HCT116 (cell line): ENCODE data around the gene RUNX1. TPM values are rescaled to one million over a fixed set of nuclear protein-coding genes. Genes with fewer than 3 reads are reported as not detected.

Experiments
- ATAC-seq: fragments of 200-7000 bp; cut with Tn5 transposase; 2 replicates; pipeline ENCODE4 v1.9.1; 2020; ENCODE audit warnings: mild to moderate bottlenecking, moderate library complexity
- BruUV-seq: library from RNA; stranded (reverse); fragments of 400-500 nt; replicated peaks from 2 replicates; lab custom pipeline; 2021; lab: Mats Ljungman, UMichigan
- CTCF ChIA-PET: fragments of 300-600 bp; sonication (Branson Sonifier 250); formaldehyde crosslinking; loops from one replicate; lab custom pipeline; 2021; ENCODE audit warnings: antibody characterized with exemption; lab: Charles Lee
- POLR2A ChIA-PET: fragments of 300-600, 350-600 bp; sonication (Branson Sonifier 250); formaldehyde crosslinking; loops from one replicate; lab custom pipeline; 2021; ENCODE audit warnings: antibody characterized with exemption; lab: Charles Lee
- RAD21 ChIA-PET, 2 experiments: fragments of 300-600 bp; sonication (Branson Sonifier 250); formaldehyde crosslinking; loops; one replicate each; lab custom pipeline; 2023; ENCODE audit warnings: low total read pairs in 2 of 2; ENCODE audit not compliant: uncharacterized antibody in 2 of 2, unreplicated experiment in 2 of 2, low non-redundant PET in 1 of 2; lab: Charles Lee
- DNase-seq: peaks from one replicate; pipeline ENCODE4 v3.0.0-alpha.2; 2010; ENCODE audit warnings: low read depth, low spot score
- H2AFZ ChIP-seq: fragments of 200-600 bp; shearing (Covaris generic), sonication (generic); 2 replicates; pipeline ENCODE4 v1.6.1; 2017; ENCODE audit warnings: low read depth, mixed run types, mixed read lengths, antibody characterized with exemption, low read length; ENCODE audit not compliant: poor library complexity, severe bottlenecking
- H3K27ac ChIP-seq: 2 replicates; pipeline ENCODE4 v1.5.1; 2012; ENCODE audit warnings: low read depth, low read length
- H3K27me3 ChIP-seq: fragments of 200-600 bp; sonication (generic); 2 replicates; pipeline ENCODE4 v1.6.1; 2016; ENCODE audit warnings: mixed run types, low read length, mixed read lengths; ENCODE audit not compliant: insufficient read depth
- H3K36me3 ChIP-seq, 2 experiments: fragments of 200-500 bp in 1 of 2; fragments of 200-600 bp in 1 of 2; sonication (Bioruptor generic) in 1 of 2; sonication (generic) in 1 of 2; 2 replicates each; pipeline versions ENCODE4 v1.5.1 to v1.6.1; 2014 to 2016; ENCODE audit warnings: low read length in 2 of 2, inconsistent platforms in 1 of 2, mixed read lengths in 1 of 2, mixed run types in 1 of 2; ENCODE audit not compliant: insufficient read depth in 2 of 2, control insufficient read depth in 1 of 2
- H3K4me1 ChIP-seq, 2 experiments: fragments of 200-600 bp in 1 of 2; sonication (generic) in 1 of 2; 2 replicates each; pipeline versions ENCODE4 v1.5.1 to v1.6.1; 2012 to 2017; ENCODE audit warnings: low read length in 2 of 2, inconsistent platforms in 1 of 2, mild to moderate bottlenecking in 1 of 2, mixed read lengths in 1 of 2, mixed run types in 1 of 2, moderate library complexity in 1 of 2; ENCODE audit not compliant: insufficient read depth in 2 of 2, control insufficient read depth in 1 of 2
- H3K4me2 ChIP-seq: fragments of 200-600 bp; sonication (generic); 2 replicates; pipeline ENCODE4 v1.6.1; 2017; ENCODE audit warnings: mixed run types, low read length, mixed read lengths
- H3K4me3 ChIP-seq, 2 experiments: fragments of 200-600 bp in 1 of 2; sonication (generic) in 1 of 2; replicated peaks in 1 of 2; 2 replicates each; pipeline ENCODE4 v1.5.1; 2011 to 2016; ENCODE audit warnings: low read length in 2 of 2, control low read depth in 1 of 2, low read depth in 1 of 2, mild to moderate bottlenecking in 1 of 2, mixed read lengths in 1 of 2, mixed run types in 1 of 2
- H3K79me2 ChIP-seq: fragments of 200-600 bp; sonication (generic); 2 replicates; pipeline ENCODE4 v1.6.1; 2017; ENCODE audit warnings: mild to moderate bottlenecking, mixed run types, low read length, moderate library complexity, mixed read lengths; ENCODE audit not compliant: insufficient read depth
- H3K9ac ChIP-seq: fragments of 200-600 bp; sonication (generic); 2 replicates; pipeline ENCODE4 v1.6.1; 2016; ENCODE audit warnings: low read length, mixed read lengths
- H3K9me2 ChIP-seq: fragments of 200-600 bp; sonication (generic), shearing (Covaris generic); 2 replicates; pipeline ENCODE4 v1.6.1; 2017; ENCODE audit warnings: mixed run types, mild to moderate bottlenecking, moderate library complexity; ENCODE audit not compliant: insufficient read depth
- H3K9me3 ChIP-seq, 2 experiments: fragments of 200-500 bp in 1 of 2; fragments of 200-600 bp in 1 of 2; sonication (Bioruptor generic) in 1 of 2; sonication (generic) in 1 of 2; 2 replicates each; pipeline ENCODE4 v1.6.1; 2014 to 2017; ENCODE audit warnings: low read length in 2 of 2, mixed read lengths in 2 of 2, inconsistent platforms in 1 of 2, low read depth in 1 of 2, mild to moderate bottlenecking in 1 of 2, mixed run types in 1 of 2, moderate library complexity in 1 of 2; ENCODE audit not compliant: control insufficient read depth in 1 of 2, insufficient read depth in 1 of 2
- H4K20me1 ChIP-seq: fragments of 200-600 bp; sonication (generic), shearing (Covaris generic); 2 replicates; pipeline ENCODE4 v1.6.1; 2017; ENCODE audit warnings: mixed run types, mild to moderate bottlenecking, moderate library complexity; ENCODE audit not compliant: insufficient read depth
- ATF3 ChIP-seq: IDR thresholded peaks from 2 replicates; pipeline ENCODE4 v1.6.1; 2012
- CBX3 ChIP-seq: IDR thresholded peaks from 2 replicates; pipeline ENCODE4 v1.6.1; 2012; ENCODE audit warnings: low read depth
- CEBPB ChIP-seq: IDR thresholded peaks from 2 replicates; pipeline ENCODE4 v1.6.1; 2012; ENCODE audit warnings: low read depth
- CTCF ChIP-seq, 3 experiments: fragments of 200-600 bp in 1 of 3; sonication (generic) in 1 of 3; IDR thresholded peaks in 2 of 3; conservative IDR thresholded peaks in 1 of 3; 2 replicates each; pipeline ENCODE4 v1.5.1; 2012 to 2017; ENCODE audit warnings: low read depth in 2 of 3, low read length in 2 of 3, antibody characterized with exemption in 1 of 3, borderline replicate concordance in 1 of 3, control low read depth in 1 of 3, mild to moderate bottlenecking in 1 of 3, mixed read lengths in 1 of 3, mixed run types in 1 of 3, moderate library complexity in 1 of 3; ENCODE audit not compliant: insufficient read depth in 1 of 3
- EGR1 ChIP-seq: IDR thresholded peaks from 2 replicates; pipeline ENCODE4 v1.6.1; 2012; ENCODE audit warnings: low read depth
- EZH2phosphoT487 ChIP-seq: fragments of 200-600 bp; IDR thresholded peaks from 2 replicates; pipeline ENCODE4 v1.6.1; 2018; ENCODE audit warnings: antibody characterized with exemption, borderline replicate concordance
- FOSL1 ChIP-seq: IDR thresholded peaks from 2 replicates; pipeline ENCODE4 v1.6.1; 2012; ENCODE audit warnings: low read depth
- JUND ChIP-seq: IDR thresholded peaks from 2 replicates; pipeline ENCODE4 v1.6.1; 2012
- MAX ChIP-seq: IDR thresholded peaks from 2 replicates; pipeline ENCODE4 v1.6.1; 2012
- POLR2A ChIP-seq: IDR thresholded peaks from 2 replicates; pipeline ENCODE4 v1.7.0; 2011; ENCODE audit warnings: borderline replicate concordance; ENCODE audit not compliant: insufficient read depth, insufficient read length; ENCODE audit errors: extremely low read depth
- POLR2AphosphoS5 ChIP-seq: IDR thresholded peaks from 2 replicates; pipeline ENCODE4 v1.6.1; 2011; ENCODE audit warnings: mild to moderate bottlenecking, low read depth, low read length, moderate library complexity
- REST ChIP-seq: IDR thresholded peaks from 2 replicates; pipeline ENCODE4 v1.6.1; 2012; ENCODE audit warnings: low read depth
- SIN3A ChIP-seq: IDR thresholded peaks from 2 replicates; pipeline ENCODE4 v1.6.1; 2012; ENCODE audit warnings: low read depth
- SP1 ChIP-seq: IDR thresholded peaks from 2 replicates; pipeline ENCODE4 v1.6.1; 2012; ENCODE audit warnings: low read depth
- SRF ChIP-seq: IDR thresholded peaks from 2 replicates; pipeline ENCODE4 v1.6.1; 2012; ENCODE audit warnings: low read depth
- TCF7L2 ChIP-seq: IDR thresholded peaks from 2 replicates; pipeline ENCODE4 v1.7.0; 2011; ENCODE audit warnings: borderline replicate concordance, inconsistent platforms; ENCODE audit not compliant: insufficient read depth, insufficient read length; ENCODE audit errors: extremely low read depth
- YY1 ChIP-seq: IDR thresholded peaks from 2 replicates; pipeline ENCODE4 v1.6.1; 2011; ENCODE audit warnings: low read length, low read depth, moderate library complexity, mild to moderate bottlenecking; ENCODE audit not compliant: insufficient replicate concordance; ENCODE audit errors: extremely low read depth
- ZFX ChIP-seq: fragments of 450-650 bp; IDR thresholded peaks from 2 replicates; pipeline ENCODE4 v1.6.1; 2017
- intact Hi-C: fragments of 100-400 bp; cut with micrococcal nuclease; formaldehyde crosslinking; loops from 2 replicates; pipeline ENCODE4 v1.10.0; 2022
- total RNA-seq: library from RNA; stranded (reverse); gene quantifications from one replicate; pipeline ENCODE4 v1.2.1, GENCODE V29; 2021; ENCODE audit not compliant: unreplicated experiment

Gene RUNX1
- total RNA-seq, 1 experiment from 2014 or later: 33.5 TPM

GRCh38 chr21:35043549-35043948, 5.6 kb downstream of the RUNX1 start:
- TF ChIP-seq TCF7L2: no peak
- no peak for TF ChIP-seq CBX3
- no peak for TF ChIP-seq SRF
- no peak for TF ChIP-seq JUND
- no peak for TF ChIP-seq ATF3
- no peak for TF ChIP-seq REST
- no peak for TF ChIP-seq FOSL1
- TF ChIP-seq CTCF (IDR thresholded peaks at IDR 0.05 in 2 of 3, conservative IDR thresholded peaks at IDR 0.05 in 1 of 3; ENCODE audit: borderline replicate concordance in 1 of 3, insufficient read depth in 1 of 3, low read depth in 2 of 3, low read length in 2 of 3): no peak
- TF ChIP-seq CEBPB: no peak
- TF ChIP-seq POLR2AphosphoS5: no peak
- TF ChIP-seq EZH2phosphoT487: no peak
- TF ChIP-seq YY1: no peak
- TF ChIP-seq SP1: no peak
- no peak for TF ChIP-seq MAX
- no peak for TF ChIP-seq SIN3A
- no peak for TF ChIP-seq POLR2A
- TF ChIP-seq EGR1: no peak
- TF ChIP-seq ZFX: no peak
- H3K27me3 ChIP-seq: no peaks in the 10 kb centered on the region
- H3K4me2 ChIP-seq: no peak overlapping the region
- H3K36me3 ChIP-seq: no peaks in the 10 kb centered on the region
- ATAC-seq (no peak), DNase-seq (no peak)
- H3K9ac ChIP-seq: no peak overlapping the region
- ChIA-PET CTCF (no interaction called here), POLR2A (no interaction called here), RAD21 (no interaction called here)
- H3K4me1 ChIP-seq: peaks cover 16 to 24% of the 10 kb centered on the region in 2 experiments
- no peak overlapping the region for H3K4me3 ChIP-seq
- H3K9me3 ChIP-seq: no peaks in the 10 kb centered on the region
- no TSS peak for BruUV-seq
- no peaks in the 10 kb centered on the region for H3K9me2 ChIP-seq
- no peaks in the 10 kb centered on the region for H3K79me2 ChIP-seq
- no peak overlapping the region for H2AFZ ChIP-seq
- no peaks in the 10 kb centered on the region for H4K20me1 ChIP-seq
- H3K27ac ChIP-seq: no peak overlapping the region
- intact Hi-C loops: no loop called here
